GM12878 (cell line): ENCODE data around the gene CCDC85B.

ENCODE experiments used
- POLR2AphosphoS5 ChIP-seq: IDR thresholded peaks from 2 replicates; pipeline ENCODE4 v1.6.1; 2011; ENCODE audit warnings: mild to moderate bottlenecking, low read length, inconsistent platforms
- RCOR1 ChIP-seq: conservative IDR thresholded peaks from 2 replicates; pipeline ENCODE4 v1.6.1; 2012; ENCODE audit warnings: low read depth, low read length, improper control_type of control experiment
- SMAD1 ChIP-seq: fragments of 450-650 bp; IDR thresholded peaks from 2 replicates; pipeline ENCODE4 v1.6.1; 2018; ENCODE audit warnings: mild to moderate bottlenecking, low read depth; ENCODE audit not compliant: partially characterized antibody
- SUPT20H ChIP-seq: IDR thresholded peaks from 2 replicates; pipeline ENCODE4 v1.6.1; 2011; ENCODE audit warnings: low read depth, mild to moderate bottlenecking, low read length, moderate library complexity, borderline replicate concordance; ENCODE audit not compliant: control insufficient read depth

DNA sequence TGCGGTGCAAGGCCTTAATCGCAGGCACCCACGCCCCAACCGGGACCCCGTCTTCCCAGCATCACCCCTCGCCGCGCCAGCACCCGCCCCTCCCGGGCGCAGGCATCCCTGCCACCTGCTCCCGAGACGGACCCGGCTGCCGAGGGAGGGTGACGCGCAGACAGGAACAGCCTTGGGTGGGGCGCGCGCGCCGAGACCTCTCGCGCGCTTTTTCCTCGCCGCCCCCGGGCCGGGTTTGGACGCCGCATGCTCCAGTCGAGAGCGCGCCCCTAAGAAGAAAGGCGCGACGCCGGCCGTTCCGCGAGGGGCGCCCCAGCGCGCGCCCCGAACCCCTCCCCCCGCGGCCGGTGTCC lies 33.0 kb upstream of the CCDC85B start:
- TF ChIP-seq SUPT20H = no peak
- TF ChIP-seq POLR2AphosphoS5 = no peak
- TF ChIP-seq RCOR1 = no peak
- no peak for TF ChIP-seq SMAD1
